Lung (tissue), 12 donors: ENCODE data around the gene ZNF862. TPM values are rescaled to one million over a fixed set of nuclear protein-coding genes. Genes with fewer than 3 reads are reported as not detected.
A peak's percentile ranks its signal among the peaks of the same experiment; 100 is the strongest.

Source experiments
- ATAC-seq: fragments of 200-7000 bp; cut with Tn5 transposase; one replicate; pipeline ENCODE4 v1.9.1; 2020; ENCODE audit warnings: moderate number of reproducible peaks; ENCODE audit not compliant: insufficient read depth, low FRiP score
- DNase-seq, 3 donors: peaks; one replicate each; pipeline ENCODE4 v3.0.0-alpha.2; 2013 to 2017
- H3K27ac ChIP-seq, 2 donors: one replicate each; pipeline ENCODE4 v1.5.1; 2013; ENCODE audit warnings: mild to moderate bottlenecking in 2 of 2, moderate library complexity in 2 of 2, control low read depth in 1 of 2, inconsistent platforms in 1 of 2, low read depth in 1 of 2, low read length in 1 of 2
- H3K27me3 ChIP-seq, 3 donors: one replicate each; pipeline ENCODE4 v1.5.1; 2013; ENCODE audit warnings: low read length in 2 of 3; ENCODE audit not compliant: control insufficient read depth in 3 of 3, insufficient read depth in 3 of 3
- H3K36me3 ChIP-seq, 4 donors: one replicate each; pipeline ENCODE4 v1.5.1; 2013; ENCODE audit warnings: low read length in 4 of 4, mild to moderate bottlenecking in 1 of 4, moderate library complexity in 1 of 4; ENCODE audit not compliant: control insufficient read depth in 4 of 4, insufficient read depth in 4 of 4
- H3K4me1 ChIP-seq, 5 donors: one replicate each; pipeline ENCODE4 v1.5.1; 2013; ENCODE audit warnings: low read length in 5 of 5, mild to moderate bottlenecking in 2 of 5, moderate library complexity in 1 of 5; ENCODE audit not compliant: control insufficient read depth in 5 of 5, insufficient read depth in 5 of 5
- H3K4me3 ChIP-seq: one replicate; pipeline ENCODE4 v1.5.1; 2013; ENCODE audit warnings: mild to moderate bottlenecking, control low read depth, moderate library complexity
- H3K9ac ChIP-seq, 2 donors: one replicate each; pipeline ENCODE4 v1.5.1; 2013; ENCODE audit warnings: low read length in 2 of 2, control low read depth in 1 of 2; ENCODE audit not compliant: insufficient read depth in 1 of 2
- H3K9me3 ChIP-seq, 4 donors: one replicate each; pipeline ENCODE4 v1.5.1; 2013; ENCODE audit warnings: low read length in 3 of 4, mild to moderate bottlenecking in 1 of 4, moderate library complexity in 1 of 4; ENCODE audit not compliant: control insufficient read depth in 4 of 4, insufficient read depth in 3 of 4
- CTCF ChIP-seq: IDR thresholded peaks from 2 replicates; pipeline ENCODE4 v1.5.1; 2012; ENCODE audit warnings: mild to moderate bottlenecking; ENCODE audit errors: control extremely low read depth, extremely low read depth
- WGBS, 2 donors: extraction: QIAGEN DNeasy Blood & Tissue Kit; methylation state at CpG; one replicate each; pipeline ENCODE4 v1.1.7; 2013; 5-methylcytosine and 5-hydroxymethylcytosine counted together
- polyA plus RNA-seq, 2 donors: library from polyadenylated mRNA; stranded (reverse); fragments of 200-250 nt; gene quantifications; one replicate each; pipeline ENCODE4 v1.2.1, GENCODE V29; 2013
- total RNA-seq, 2 donors: library from RNA; depleted of rRNA in 1 of 2; stranded (reverse); fragments of >200 nt in 1 of 2; gene quantifications; one replicate each; pipeline ENCODE4 v1.2.1, GENCODE V29; 2014 to 2021
- donor health status: control.
- donor health status: control.
- donor health status: Bipolar disorder and iron deficiency.
- donor health status: healthy.
- donor health status: DM: yes; HTN: yes; CAD: no.

The ZNF862 gene
- total and polyA plus RNA-seq, 4 donors: 5.2 to 22.1 (median 10.0) TPM

- Histone ChIP-seq H3K27ac (no peak overlapping the region), H3K4me3 (no peak overlapping the region), H3K36me3 (peaks cover 7 to 10% (median 8%) of the 10 kb centered on the region in 4 donors), H3K4me1 (no peaks in the 10 kb centered on the region), H3K9ac (no peak overlapping the region), H3K9me3 (no peaks in the 10 kb centered on the region), H3K27me3 (no peaks in the 10 kb centered on the region)
- TF ChIP-seq CTCF: no peak
- WGBS, 2 donors: 43 to 74% methylated on average over 5 of the region's 5 CpGs
- no peak for ATAC-seq
- peak in 2 of 3 donors; percentile 2 to 17 for DNase-seq
These were observed 7.2 kb downstream of the ZNF862 start for GRCh38 chr7:149845257-149845980.

- Histone ChIP-seq H3K4me1 (no peaks in the 10 kb centered on the region), H3K36me3 (peaks cover 7 to 12% (median 7%) of the 10 kb centered on the region in 4 donors), H3K27me3 (no peaks in the 10 kb centered on the region), H3K4me3 (no peak overlapping the region), H3K9me3 (no peaks in the 10 kb centered on the region), H3K27ac (no peak overlapping the region), H3K9ac (no peak overlapping the region)
- TF ChIP-seq CTCF: no peak
- DNase-seq (peak in 1 of 3 donors; percentile 1), ATAC-seq (no peak)
- 88 to 94% methylated on average over 9 of the region's 9 CpGs for WGBS, 2 donors
These were observed 7.8 kb downstream of the ZNF862 start for GRCh38 chr7:149846021-149846420.

GRCh38 chr7:149846436-149847046 is 8.4 kb downstream of the ZNF862 start:
- Histone ChIP-seq H3K4me1 (no peaks in the 10 kb centered on the region), H3K27me3 (no peaks in the 10 kb centered on the region), H3K36me3 (peaks cover 7 to 12% (median 7%) of the 10 kb centered on the region in 4 donors), H3K4me3 (no peak overlapping the region), H3K9ac (no peak overlapping the region), H3K27ac (no peak overlapping the region), H3K9me3 (no peaks in the 10 kb centered on the region)
- 82 to 84% methylated on average over 3 of the region's 3 CpGs for WGBS, 2 donors
- ATAC-seq (no peak), DNase-seq (peak in 1 of 3 donors; percentile 1)
- TF ChIP-seq CTCF: no peak
